GM19452 (cell line): ENCODE data around the gene JAKMIP1.
"Not testable (repeated sequence)": the region's sequence is repeated elsewhere in the genome, so short reads cannot be mapped to it uniquely, and the experiment has no call there.

Source experiments
- ATAC-seq: cut with Tn5 transposase; IDR thresholded peaks from one replicate; pipeline ENCODE4 v1.9.1; 2021; ENCODE audit not compliant: unreplicated experiment

The JAKMIP1 gene

DNA sequence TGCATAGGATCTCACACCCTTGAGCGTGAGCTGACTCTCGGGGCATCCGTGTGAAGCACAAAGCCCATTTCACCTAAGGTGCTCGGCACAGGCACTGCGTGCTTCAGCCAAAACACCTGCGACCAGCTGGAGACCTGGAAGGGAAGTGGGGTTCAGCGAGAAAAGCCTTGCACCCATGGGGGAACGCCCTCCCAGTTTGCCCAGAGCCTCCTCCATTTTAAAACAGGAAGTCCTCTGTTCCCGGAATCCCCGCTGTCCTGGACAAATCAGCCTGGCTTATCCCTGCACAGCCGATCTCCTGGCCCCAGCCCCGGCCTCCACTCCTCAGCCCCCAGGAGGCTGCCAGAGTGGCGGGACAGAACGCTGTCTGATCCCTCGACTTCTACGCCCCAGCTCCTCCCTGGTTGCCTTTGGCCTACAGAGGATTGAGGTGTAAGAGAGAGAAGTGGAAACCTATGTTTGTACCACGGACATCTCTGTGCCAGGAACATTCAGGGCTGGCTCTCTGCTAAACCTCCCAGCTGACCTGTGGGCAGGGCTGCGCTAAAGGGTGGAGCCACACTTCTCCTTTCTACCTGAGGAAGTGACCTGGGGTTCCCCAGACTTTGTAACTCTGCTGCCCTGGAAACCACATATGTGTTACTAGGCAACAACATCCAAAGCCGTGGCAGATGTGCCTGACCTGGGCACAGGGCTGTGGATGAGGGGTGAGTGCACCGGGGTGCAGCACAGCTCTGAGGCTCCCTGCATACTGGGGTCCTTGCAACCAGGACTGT lies 178.3 kb downstream of the JAKMIP1 start:
- no peak for ATAC-seq

DNA sequence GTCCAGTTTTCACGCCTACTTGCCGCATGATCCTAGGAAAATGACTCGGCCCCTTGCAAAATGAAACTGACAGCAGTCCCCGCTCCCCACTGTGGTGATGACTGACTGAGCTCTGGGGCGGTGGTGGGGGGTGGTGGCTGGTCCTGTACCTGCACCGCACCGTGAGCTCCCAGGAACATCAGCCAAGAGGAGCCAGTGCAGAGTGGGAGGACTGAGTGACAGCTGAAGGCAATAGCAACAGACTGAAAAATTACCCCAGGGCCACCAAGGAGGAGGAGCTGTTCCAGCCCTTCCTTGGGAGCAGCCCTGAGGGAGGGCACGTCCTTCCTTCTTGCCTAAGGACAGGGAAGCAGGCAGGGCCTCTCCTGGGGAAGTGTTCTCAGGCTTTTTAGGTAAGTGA lies 179.7 kb downstream of the JAKMIP1 start:
- ATAC-seq: no peak

DNA sequence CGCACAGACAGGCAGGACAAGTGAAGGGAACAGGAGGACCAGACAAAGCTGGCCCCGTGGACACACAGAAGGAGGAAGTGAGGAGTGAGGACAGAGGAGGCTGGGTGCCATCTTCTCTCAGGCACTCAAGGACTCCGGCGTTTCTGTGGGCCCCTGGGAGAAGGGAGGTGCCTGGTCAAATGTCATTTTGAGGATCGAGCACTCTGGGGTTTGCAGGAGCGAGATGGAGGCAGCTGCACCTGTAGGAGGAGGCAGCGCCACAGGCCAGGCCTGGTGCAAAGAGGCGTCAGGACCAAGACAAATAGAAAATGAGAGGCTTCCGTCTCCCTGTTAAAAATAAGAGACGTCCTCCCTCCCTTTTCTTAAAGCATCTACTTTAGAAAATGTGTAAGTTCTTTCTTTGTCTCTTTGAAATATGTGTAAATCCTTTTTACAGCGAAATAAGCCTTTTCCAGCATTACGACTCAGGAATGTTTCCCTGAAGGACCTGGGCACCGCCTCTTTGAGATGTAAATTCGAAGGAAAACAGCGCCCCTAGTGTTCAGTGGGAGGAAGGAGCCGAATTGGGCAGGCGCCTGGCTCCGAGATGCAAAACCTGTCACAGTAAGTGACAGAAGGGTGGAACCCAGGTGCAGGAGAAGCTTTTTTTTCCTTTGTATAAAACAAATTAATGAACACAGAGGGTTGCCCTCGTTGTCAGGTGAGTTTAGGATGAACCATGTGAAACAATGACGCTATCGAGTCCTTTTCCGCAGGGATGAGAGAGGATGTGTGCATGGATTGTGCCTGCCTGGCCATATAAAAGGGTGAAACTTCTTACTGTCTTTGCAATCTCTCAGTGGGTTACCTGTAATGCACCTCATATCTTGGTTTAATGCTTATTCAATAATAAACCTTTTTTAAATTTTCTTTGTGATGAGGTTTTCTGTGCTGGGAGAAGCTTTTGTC lies 180.8 kb downstream of the JAKMIP1 start:
- ATAC-seq: no peak

DNA sequence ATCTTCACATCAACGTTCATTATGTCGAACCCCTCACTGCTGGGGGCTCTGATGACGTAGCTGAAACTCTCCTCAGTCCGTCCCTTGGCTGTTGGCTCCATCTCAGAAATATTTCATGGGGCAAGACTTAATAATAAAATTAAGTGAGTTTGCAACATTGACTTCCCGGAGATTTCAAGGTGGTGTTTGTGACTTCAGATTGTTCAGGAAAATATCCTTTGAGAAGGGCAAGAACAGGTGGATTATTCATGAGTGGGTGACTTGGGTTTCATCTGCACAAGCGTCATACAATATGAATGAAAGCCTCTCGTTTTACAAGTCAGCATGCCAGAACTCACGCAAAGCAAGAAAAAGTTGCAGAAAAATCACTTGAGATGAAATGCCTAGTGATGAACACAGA lies 182.0 kb downstream of the JAKMIP1 start, which contains the start of gene C4orf50:
Gene C4orf50 (minus strand): TSS at position 101 of the 400 bp plus-strand sequence.
- ATAC-seq: no peak

DNA sequence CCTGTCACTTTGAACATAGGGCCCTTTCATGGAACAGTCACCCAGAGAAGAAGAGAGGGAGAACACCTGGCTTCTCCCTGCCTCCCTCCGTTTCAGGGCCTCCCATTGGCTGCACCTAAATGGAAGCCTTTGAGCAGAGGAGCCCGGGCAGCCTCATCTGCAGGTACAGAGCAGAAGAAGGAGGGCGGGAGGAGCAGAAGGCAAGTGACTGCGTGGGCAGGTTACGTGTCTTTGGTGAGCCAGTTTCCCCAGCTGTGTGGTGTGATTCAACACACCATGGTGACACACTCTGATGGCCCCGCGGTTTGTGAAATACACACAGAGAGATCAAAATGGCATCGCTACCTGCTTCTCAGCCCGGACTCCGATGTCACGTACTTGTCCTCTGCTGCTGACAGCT lies 182.5 kb downstream of the JAKMIP1 start:
- ATAC-seq: no peak

DNA sequence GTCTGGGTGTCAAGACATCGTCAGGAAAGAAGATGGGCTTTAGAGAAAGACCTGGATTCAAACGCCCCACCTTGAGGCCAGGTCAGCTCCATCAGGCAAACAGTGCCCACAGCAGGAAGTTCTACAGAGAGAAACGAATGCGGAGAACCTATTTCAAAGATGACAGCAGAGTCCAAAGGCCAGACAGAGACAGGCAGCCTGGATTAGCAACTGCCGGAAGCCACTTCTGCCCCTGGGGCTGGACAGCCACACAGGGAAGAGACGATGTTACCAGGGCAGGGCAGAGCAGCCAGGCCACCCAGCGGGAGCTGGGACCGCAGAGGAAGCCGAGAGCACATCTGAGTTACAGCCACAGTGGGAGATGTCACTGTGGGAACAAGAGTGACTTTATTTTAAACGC lies 183.3 kb downstream of the JAKMIP1 start:
- no peak for ATAC-seq

DNA sequence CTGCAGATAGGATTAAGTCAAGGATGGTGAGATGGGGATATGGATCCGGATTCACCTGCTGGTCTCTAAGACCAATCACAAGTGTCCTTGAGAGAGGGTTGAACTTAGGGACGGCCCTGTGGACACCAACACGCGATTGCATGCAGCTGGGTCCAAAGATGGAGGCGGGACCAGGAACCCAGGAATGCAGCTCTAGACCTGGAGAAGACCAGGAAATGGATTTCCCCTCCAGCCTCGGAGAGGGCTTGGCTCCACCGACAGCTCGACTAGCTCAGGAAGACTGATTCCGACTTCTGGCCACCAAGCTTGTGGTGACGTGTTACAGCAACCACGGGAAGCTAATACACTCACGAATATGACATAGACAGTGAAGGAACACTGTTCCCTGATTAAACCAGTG lies 186.8 kb downstream of the JAKMIP1 start:
- ATAC-seq: no peak

DNA sequence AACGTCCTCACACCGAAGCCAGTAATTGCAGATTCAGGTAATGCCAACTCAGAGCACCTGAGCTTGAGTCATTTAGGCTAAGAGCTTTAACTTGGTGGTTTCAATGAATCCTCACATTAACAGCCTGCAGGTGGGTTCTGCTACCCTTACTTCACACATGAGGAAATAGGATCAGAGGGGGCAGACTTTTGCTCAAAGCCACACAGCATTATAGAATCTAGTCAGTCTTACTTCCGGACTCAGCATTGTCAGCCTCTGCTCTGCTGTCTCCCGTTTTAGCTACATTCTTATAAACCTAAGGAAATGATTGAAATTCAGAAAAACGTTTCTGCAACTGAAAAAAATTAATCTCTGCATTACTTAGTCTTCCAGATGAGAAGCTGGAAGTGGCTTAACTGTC lies 188.1 kb downstream of the JAKMIP1 start:
- ATAC-seq: no peak

DNA sequence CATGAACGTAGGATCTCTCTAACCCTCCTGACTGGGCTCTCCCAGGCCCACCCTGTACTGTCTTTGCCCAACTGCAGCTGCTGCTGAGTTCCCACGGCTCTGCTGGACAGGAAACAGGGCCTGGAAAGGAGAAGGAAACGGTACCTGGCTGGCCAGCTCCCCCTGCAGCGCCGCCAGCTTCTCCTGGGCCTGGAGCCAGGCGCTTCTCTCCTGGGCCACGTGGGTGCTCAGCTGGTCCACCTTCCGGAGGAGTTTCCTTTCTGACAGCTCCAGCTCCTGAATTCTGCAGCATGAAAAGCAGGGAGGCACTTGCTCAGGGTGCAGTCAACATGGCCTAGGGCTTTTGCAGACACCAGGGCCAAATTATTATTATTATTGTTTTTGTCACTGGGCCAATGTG lies 188.7 kb downstream of the JAKMIP1 start:
- no peak for ATAC-seq

DNA sequence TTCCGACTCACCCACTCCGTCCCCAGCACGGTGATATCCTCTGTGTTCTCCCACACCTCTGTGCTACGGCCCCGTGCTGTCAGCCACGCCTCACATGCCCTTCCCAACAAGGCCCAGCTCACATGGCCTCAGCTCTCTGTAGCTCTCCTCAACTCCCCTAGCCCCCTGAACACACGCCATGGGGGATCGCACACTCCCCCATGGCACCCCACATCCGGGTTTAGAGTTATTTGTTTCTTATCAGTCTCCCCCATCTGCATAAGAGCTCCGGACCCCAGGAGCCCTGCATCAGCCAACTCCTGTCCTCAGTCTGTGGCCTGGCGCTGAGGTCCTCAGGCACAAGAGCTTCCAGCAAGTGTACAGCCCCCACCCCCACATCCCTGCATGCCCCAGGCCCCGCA lies 189.1 kb downstream of the JAKMIP1 start:
- no peak for ATAC-seq

DNA sequence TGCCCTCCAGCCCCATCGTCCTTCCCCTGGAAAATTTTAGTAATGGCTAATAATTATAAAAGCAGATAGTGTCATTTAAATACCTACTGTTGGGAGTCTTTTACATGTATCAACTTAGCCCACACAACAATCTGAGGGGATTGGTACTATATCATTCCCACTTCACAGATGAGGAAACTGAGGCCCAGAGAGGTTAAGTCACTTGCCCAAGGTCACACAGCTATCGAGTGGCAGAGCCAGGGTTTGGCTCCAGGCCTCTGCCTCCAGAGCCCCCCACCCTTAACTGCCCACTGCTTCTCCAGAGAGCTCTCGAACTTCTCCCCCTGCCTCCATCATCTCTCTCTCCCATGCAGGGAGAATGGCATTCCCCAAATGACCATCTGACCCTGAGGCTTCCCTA lies 189.6 kb downstream of the JAKMIP1 start:
- no peak for ATAC-seq

DNA sequence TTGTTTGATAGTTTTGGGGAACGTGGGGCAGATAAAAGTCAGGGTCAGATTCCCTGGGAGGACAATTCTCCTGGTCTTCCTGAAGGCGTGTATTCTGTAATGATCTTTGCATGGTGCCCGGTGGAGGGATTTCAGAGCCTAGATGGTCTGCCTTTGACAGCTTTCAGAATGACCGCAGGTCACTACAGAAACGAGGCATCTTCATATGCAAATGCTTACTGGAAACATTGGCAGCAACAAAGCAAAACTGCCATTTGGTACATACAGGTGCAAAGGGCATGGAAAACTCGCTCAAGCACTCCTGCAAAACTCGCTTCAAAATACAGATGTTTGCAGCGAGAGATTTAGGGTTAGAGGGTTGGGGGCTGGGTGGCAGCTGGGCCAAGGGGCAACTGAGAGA lies 190.9 kb downstream of the JAKMIP1 start:
- no peak for ATAC-seq

DNA sequence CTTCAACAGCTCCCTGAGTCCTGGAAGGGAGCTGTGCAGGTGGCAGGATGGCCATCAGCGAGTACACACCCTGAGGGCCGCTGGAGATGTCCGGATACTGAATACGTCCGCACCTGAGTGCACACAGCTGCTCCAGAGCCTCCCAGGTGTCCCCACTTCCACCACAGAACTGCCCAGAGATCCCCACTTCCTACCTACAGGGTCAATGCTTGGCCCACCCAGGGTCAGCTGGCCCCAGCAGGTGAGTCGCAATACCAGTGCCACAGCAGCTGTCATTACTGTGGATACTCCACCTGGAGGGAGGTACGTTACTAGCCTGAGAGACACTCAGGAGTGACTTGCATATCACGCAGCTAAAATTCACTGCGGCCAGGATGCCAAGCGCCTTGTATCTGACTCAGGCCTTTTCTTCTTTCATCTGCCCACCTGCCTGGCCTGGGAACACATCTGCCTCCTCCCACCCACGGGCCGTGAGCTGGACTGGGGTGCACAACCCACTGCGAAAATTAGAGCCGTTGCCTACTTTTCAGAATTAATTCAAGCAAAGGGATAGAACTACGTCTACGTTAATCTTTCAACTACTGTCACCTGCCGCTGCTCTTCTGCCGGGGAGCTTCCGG lies 191.5 kb downstream of the JAKMIP1 start:
- ATAC-seq: no peak

DNA sequence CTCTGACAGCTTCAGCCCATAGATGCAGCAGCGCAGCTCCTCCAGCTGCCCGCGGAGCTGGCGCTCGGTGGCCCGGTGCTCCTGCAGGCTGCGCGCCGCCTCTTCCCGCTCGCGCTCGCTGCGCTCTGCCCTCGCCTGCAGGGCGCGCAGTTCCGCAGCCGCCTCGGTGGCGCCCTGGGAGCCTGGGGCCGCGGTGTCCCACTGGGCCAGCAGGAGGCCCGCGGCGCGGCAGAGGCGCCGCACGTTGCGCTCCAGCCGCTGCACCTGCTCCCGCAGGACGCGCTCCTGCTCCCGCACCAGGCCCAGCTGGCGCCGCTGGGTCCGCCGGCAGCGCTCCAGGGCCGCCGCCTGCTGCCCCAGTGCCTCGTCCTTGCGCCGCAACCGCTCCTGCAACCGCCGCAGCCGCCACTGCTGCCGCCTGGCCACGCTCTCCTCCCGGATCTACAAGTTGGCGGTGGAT lies 192.2 kb downstream of the JAKMIP1 start:
- no peak for ATAC-seq

DNA sequence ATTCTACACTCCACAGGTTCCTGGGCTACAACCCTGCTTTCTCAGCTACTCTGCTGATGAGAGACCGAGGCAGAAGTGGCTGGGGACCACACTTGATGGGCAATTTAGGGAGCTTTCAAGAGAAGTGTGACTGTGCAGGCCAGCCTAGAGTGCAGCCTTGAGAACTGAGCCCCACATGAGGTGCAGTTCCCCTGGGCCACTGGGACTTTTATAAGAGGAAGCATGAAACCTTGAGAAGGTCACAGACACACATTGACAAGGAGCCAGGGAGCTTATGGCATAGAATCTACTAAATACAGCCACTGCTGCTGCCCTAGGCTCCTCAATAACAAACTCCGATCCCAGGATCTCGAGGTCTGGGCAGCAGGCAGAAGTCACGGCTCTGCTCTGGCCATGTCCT lies 195.2 kb downstream of the JAKMIP1 start:
- no peak for ATAC-seq

DNA sequence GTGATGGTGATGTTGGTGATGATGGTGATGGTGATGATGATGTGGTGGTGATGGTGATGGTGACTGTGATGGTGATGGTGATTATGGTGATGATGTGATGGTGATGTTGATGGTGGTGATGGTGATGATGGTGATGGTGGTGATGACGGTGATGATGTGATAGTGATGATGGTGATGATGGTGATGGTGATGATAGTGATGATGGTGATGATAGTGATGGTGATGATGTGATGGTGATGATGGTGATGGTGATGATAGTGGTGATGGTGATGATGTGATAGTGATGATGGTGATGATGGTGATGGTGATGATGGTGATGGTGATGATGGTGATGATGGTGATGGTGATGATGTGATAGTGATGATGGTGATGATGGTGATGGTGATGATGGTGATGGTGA lies 196.9 kb downstream of the JAKMIP1 start:
- not testable (repeated sequence) for ATAC-seq

DNA sequence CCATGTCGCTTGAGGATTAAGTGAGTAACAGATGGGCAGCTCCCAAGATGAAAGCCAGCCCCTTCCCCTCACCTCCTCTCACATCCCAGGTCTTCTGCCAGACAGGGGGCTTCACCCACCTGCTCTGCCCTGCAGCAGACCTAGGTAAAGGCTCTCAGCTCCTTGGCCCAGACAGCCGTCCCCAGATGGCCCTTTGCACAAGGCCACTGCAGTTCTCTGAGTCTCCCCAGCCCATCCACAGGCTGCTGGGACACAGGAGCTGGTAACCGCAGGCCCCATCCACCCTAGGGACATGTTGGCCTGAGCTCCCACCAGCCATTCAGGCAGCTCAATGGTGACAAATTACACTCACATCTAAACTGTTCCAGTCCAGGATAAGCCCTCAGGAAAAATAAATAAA lies 197.4 kb downstream of the JAKMIP1 start:
- ATAC-seq: no peak

DNA sequence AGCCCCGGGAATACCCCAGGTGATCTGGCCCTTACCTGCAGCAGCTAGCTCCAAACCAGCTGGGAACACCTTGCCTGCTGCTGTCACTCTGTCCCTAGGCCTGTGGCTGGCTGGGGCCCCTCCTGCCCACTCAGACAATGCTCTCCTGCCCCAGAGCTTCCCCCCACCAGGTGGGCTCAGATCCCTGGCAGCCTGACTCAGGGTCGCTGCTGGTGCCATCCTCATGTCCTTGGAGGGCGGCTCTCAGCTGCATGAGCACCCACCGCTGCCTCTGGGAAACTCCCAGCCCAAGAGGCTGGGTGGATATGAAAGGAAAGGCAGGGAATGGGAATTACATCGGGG lies 197.9 kb downstream of the JAKMIP1 start:
- ATAC-seq: no peak

DNA sequence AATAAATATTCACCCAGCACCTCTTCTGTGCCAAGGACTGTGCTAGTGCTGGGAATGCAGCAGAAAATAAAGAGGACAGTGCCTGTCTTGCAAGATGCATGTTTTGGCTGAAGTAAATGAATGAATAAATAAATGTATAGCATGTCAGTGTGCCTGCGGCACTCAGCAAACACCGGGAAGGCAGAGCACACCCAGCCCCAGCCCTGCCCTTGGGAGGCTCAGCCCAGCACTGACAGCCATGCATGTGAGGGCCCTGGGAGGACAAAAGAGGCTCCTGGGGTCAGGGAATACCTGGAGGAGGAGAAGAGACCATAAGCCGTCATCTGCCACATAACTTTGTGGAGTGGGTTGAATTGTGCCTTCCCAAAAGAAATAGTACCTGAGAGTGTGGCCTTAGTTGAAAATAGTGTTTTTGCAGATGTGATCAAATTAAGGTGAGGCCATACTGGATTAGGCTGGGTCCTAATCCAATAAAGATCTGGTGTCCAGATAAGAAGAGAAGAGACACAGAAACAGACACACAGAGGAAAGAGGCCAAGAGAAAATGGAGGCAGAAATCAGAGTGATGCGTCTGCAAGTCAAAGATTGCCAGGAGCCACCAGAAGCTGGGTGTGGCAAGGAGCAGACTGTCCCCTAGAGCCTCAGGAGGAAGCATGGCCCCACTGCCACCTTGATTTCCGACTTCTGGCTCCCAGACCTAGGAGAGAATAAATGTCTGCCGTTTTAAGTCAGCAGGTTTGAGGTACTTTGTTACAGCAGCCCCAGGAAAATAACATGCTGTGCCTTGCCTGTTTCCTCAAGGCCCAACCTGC lies 198.5 kb downstream of the JAKMIP1 start:
- no peak for ATAC-seq

DNA sequence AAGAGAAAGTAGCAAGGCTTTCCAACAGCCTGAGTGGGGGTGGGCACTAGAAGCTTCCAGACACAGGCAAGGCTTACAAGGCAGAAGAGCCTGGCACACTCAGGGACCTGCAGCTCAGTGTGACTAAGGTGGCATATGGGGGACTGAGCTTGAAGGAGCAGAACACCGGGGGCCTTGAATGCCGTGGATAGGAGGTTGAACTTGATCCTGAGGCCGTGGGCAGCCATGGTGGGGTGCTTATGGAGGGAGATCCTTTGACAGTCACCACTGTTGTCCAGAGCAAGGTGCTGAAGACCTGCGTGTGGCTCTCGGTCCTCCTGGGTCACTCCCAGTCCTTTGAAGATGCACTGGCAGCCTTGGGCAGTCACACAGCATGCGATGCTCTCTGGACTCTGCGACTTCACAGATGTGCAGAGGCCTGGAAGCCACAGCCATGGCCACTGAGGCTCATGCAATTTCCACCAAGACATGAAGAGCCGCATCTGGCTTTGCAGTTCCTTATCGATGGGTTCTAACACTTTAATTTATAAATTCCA lies 200.5 kb downstream of the JAKMIP1 start:
- ATAC-seq: no peak

DNA sequence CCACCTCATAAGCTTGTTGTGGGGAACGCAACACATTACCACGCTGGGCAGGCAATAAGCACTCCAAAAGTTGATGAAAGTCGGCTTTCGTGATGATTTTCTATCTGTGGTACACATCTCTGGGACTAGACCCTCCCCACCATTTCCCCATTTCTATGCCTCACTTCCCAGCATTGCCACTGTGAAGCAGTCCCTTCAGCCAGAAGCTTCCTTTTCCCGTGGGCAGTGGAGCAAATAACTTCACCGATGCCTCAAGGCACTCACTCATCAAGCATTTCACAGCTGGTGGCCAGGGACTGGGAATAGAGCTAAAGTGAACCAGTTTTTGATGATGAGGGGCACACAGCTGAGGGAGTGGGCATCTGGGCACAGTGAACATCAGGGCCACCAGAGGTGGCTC lies 201.0 kb downstream of the JAKMIP1 start:
- ATAC-seq: no peak
